C4-2B (cell line): ENCODE data around the gene AMOTL2.

Source experiments
- H3K27ac ChIP-seq: fragments of 450-650 bp; 2 replicates; pipeline ENCODE4 v1.5.1; 2017
- CTCF ChIP-seq: fragments of 450-650 bp; conservative IDR thresholded peaks from 2 replicates; pipeline ENCODE4 v1.5.1; 2017; ENCODE audit warnings: mild to moderate bottlenecking
- ZFX ChIP-seq: fragments of 450-650 bp; IDR thresholded peaks from 2 replicates; pipeline ENCODE4 v1.6.1; 2017

The AMOTL2 gene

GRCh38 chr3:134340362-134340981 lies 33.8 kb downstream of the AMOTL2 start:
- H3K27ac ChIP-seq: no peak overlapping the region
- TF ChIP-seq ZFX: no peak
- TF ChIP-seq CTCF: no peak

GRCh38 chr3:134339913-134340312 lies 34.3 kb downstream of the AMOTL2 start:
- H3K27ac ChIP-seq: no peak overlapping the region
- TF ChIP-seq CTCF (no peak), ZFX (no peak)

GRCh38 chr3:134339331-134339730 lies 34.9 kb downstream of the AMOTL2 start:
- H3K27ac ChIP-seq: no peak overlapping the region
- TF ChIP-seq CTCF (no peak; the same call in 1 of the 2 replicates), ZFX (no peak)

- no peak overlapping the region for H3K27ac ChIP-seq
- no peak for TF ChIP-seq CTCF
- TF ChIP-seq ZFX: no peak
Observed at GRCh38 chr3:134338516-134339261, 35.6 kb downstream of the AMOTL2 start.

DNA sequence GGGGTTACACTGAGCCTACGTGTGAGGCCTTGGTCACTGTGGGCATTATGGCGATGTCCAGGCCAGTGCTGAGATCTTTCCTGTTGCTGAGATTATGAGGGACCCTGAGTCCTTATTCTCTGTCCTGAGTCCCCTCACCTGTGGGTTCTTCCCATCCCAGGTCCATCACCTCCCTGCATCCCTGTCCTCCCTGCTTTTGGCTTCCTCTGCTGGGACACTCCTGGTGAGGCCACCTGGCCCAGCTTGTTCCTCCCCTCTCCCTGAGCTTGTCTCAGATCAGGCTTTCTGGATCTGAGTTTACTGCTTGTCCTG lies 36.1 kb downstream of the AMOTL2 start:
- no peak overlapping the region for H3K27ac ChIP-seq
- no peak for TF ChIP-seq ZFX
- TF ChIP-seq CTCF: no peak

DNA sequence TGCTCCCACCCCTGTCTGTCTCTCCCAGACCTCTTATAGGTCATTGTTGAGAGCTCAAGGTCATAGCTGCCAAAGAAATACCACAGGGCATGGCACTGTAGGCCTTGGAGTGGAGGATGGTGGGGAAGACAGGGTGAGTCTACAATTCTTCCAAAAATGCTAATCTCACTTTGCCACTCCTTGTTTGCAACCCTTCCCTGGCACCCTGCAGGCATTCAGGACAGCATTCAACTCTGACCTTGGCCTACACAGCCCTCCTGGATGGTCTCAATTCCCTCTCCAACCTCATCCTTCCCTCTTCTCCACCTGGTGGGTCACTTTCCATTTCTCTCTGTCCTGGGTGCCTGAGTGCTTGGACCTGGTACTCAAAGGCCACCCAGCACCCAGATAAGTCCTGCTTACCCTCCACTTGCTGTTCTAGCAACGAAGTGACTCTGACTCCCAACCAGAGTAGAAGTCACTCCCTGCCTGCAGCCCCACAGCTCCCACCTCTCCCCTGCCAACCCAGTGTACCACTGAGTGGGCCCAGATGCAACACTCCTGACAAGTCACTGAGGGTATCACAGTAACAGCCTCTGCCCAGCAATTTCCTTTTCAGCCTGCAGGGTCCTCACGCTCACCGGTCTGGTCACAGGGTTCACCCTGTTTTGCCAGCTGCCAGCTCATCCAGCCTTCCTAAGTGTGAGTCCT lies 36.6 kb downstream of the AMOTL2 start:
- TF ChIP-seq ZFX: no peak
- no peak for TF ChIP-seq CTCF
- no peak overlapping the region for H3K27ac ChIP-seq

DNA sequence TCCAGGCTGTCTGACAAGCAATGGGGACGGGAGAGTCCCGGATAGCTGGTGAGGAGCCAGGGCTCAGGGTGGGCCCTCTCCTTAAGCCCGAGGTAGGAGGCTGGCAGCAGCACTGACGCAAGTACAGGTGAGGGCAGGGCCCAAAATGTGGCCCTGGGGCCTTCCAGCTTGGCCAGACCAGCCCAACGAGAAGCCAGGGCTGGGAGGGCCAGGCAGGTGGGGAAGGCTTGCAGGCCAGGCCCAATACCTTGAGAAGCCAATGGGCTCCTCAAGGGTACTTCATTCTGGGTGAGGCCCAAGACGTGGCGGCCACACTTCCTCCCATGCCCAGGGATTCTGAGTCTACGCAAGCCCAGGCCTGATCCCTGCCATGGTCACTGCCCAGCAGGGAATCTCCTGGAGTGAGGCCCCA lies 37.2 kb downstream of the AMOTL2 start:
- TF ChIP-seq CTCF: no peak
- no peak for TF ChIP-seq ZFX

More for the DNA sequence above, 37.2 kb downstream of the AMOTL2 start:
- H3K27ac ChIP-seq: no peak overlapping the region
